Neural progenitor cell (in vitro differentiated cells): ENCODE data around the gene TNFSF4.

Source experiments
- CTCF ChIP-seq: fragments of 200-600 bp; sonication (generic); IDR thresholded peaks from 2 replicates; pipeline ENCODE4 v1.5.1; 2017; ENCODE audit warnings: antibody characterized with exemption, mild to moderate bottlenecking
- EZH2 ChIP-seq: fragments of 200-600 bp; sonication (generic); IDR thresholded peaks from 2 replicates; pipeline ENCODE4 v1.6.1; 2017; ENCODE audit warnings: antibody characterized with exemption, mild to moderate bottlenecking, moderate library complexity

DNA sequence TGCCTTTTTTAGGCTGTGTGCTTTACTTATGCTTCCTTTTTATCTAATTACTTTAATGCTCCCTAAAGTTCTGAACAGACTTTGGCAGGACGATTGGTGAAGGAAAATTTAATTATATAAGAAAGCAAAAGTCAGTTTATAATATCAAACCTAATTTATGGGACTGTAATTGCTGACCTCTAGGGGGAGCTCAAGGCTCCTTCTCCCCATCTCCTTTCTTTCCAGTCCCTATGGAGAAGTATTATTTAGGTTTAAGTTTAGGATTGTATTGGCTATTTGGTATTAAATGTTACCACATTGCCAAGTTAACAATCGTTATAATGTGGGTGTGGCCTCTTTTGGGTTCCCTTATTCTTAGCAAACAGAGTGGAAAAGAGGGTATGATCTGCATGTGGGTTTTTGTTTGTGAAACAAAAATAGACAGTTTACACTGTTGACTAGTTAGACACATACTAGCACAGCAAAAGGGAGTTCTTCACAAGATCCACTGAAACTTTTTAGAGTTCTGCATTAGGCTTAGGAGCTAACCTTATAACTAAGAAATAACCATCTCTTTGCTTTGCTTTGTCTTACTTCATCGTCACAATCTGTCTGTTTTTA is 48.2 kb upstream of the TNFSF4 start:
- TF ChIP-seq CTCF, result peak; percentile 93
- no peak for TF ChIP-seq EZH2
